Uterus (tissue), 4 donors: ENCODE data around the gene MED27. TPM values are rescaled to one million over a fixed set of nuclear protein-coding genes. Genes with fewer than 3 reads are reported as not detected.

Source experiments
- DNase-seq, 2 donors: peaks; one replicate each; pipeline ENCODE4 v3.0.0-alpha.2; 2019 to 2020
- H3K27ac ChIP-seq, 2 donors: fragments of 200-600 bp; sonication (generic); 1 replicate in 1 of 2; 2 replicates in 1 of 2; pipeline ENCODE4 v1.5.1; 2016 to 2018
- H3K27me3 ChIP-seq, 2 donors: fragments of 200-600 bp; sonication (generic); one replicate each; pipeline ENCODE4 v1.5.1; 2018 to 2019; ENCODE audit warnings: control low read depth in 1 of 2
- H3K36me3 ChIP-seq, 2 donors: fragments of 200-600 bp; sonication (generic); one replicate each; pipeline ENCODE4 v1.5.1; 2019; ENCODE audit warnings: control low read depth in 1 of 2
- H3K4me1 ChIP-seq, 2 donors: fragments of 200-600 bp; sonication (generic); one replicate each; pipeline ENCODE4 v1.5.1; 2018 to 2019; ENCODE audit warnings: control low read depth in 1 of 2
- H3K4me3 ChIP-seq, 2 donors: fragments of 200-600 bp; sonication (generic); 1 replicate in 1 of 2; 2 replicates in 1 of 2; pipeline ENCODE4 v1.5.1; 2018 to 2019; ENCODE audit warnings: mild to moderate bottlenecking in 1 of 2
- H3K9me3 ChIP-seq, 2 donors: fragments of 200-600 bp; sonication (generic); one replicate each; pipeline ENCODE4 v1.5.1; 2019; ENCODE audit warnings: control low read depth in 1 of 2
- POLR2A ChIP-seq, 2 donors: fragments of 450-650 bp; IDR thresholded peaks; one replicate each; pipeline ENCODE4 v1.6.1; 2016; ENCODE audit warnings: antibody characterized with exemption in 2 of 2, mild to moderate bottlenecking in 1 of 2, moderate library complexity in 1 of 2
- intact Hi-C: fragments of 100-400 bp; cut with DNase I; formaldehyde crosslinking; loops from one replicate; pipeline ENCODE4 v1.15.1; 2023; ENCODE audit warnings: low total_unique reads
- total RNA-seq, 4 donors: library from RNA; depleted of rRNA in 3 of 4; stranded (reverse); fragments of >200 nt in 3 of 4; gene quantifications; one replicate each; pipeline versions ENCODE4 v1.1.0 to v1.2.4, GENCODE V29; 2014 to 2023
- TF ChIP-seq, protein P1 (sequence below), 4 experiments: fragments of 200-600 bp in 2 of 4; fragments of 450-650 bp in 2 of 4; sonication (generic) in 2 of 4; IDR thresholded peaks; one replicate each; pipeline ENCODE4 v1.5.1; 2016 to 2019; ENCODE audit warnings: antibody characterized with exemption in 4 of 4, mild to moderate bottlenecking in 2 of 4, moderate library complexity in 1 of 4
- donor health status: DM: yes; HTN: yes; CAD: no.

MED27 gene
- total RNA-seq, 4 donors from 2014 or later: 4.6 to 29.3 (median 10.7) TPM

DNA sequence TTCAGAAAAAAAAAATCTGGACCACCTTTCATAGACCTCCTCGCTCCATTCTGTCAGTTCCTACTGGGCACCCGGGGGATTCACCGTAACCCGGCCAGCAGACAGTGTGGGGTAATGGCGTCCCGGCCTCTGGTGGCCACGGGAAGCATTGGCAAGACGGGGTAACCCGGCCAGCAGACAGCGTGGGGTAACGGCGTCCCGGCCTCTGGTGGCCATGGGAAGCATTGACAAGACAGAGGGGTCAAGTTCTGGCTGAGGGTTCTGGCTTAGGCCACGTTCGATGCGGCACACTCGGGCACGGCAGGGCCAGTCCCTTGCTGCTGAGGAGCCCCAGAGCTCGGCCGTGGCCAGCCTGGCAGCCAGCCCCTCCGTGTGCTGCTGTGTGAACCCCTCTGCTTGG lies 223.6 kb downstream of the MED27 start:
- no peak overlapping the region for H3K4me3 ChIP-seq
- H3K27ac ChIP-seq: no peak overlapping the region
- no peak for DNase-seq
- no peaks in the 10 kb centered on the region for H3K27me3 ChIP-seq
- H3K4me1 ChIP-seq: no peaks in the 10 kb centered on the region
- intact Hi-C loops: no loop called here
- no peak for TF ChIP-seq POLR2A (IDR thresholded peaks at IDR 0.05)
- TF ChIP-seq, protein P1, sequence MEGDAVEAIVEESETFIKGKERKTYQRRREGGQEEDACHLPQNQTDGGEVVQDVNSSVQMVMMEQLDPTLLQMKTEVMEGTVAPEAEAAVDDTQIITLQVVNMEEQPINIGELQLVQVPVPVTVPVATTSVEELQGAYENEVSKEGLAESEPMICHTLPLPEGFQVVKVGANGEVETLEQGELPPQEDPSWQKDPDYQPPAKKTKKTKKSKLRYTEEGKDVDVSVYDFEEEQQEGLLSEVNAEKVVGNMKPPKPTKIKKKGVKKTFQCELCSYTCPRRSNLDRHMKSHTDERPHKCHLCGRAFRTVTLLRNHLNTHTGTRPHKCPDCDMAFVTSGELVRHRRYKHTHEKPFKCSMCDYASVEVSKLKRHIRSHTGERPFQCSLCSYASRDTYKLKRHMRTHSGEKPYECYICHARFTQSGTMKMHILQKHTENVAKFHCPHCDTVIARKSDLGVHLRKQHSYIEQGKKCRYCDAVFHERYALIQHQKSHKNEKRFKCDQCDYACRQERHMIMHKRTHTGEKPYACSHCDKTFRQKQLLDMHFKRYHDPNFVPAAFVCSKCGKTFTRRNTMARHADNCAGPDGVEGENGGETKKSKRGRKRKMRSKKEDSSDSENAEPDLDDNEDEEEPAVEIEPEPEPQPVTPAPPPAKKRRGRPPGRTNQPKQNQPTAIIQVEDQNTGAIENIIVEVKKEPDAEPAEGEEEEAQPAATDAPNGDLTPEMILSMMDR (IDR thresholded peaks at IDR 0.05): no peak
- no peaks in the 10 kb centered on the region for H3K9me3 ChIP-seq
- no peaks in the 10 kb centered on the region for H3K36me3 ChIP-seq

DNA sequence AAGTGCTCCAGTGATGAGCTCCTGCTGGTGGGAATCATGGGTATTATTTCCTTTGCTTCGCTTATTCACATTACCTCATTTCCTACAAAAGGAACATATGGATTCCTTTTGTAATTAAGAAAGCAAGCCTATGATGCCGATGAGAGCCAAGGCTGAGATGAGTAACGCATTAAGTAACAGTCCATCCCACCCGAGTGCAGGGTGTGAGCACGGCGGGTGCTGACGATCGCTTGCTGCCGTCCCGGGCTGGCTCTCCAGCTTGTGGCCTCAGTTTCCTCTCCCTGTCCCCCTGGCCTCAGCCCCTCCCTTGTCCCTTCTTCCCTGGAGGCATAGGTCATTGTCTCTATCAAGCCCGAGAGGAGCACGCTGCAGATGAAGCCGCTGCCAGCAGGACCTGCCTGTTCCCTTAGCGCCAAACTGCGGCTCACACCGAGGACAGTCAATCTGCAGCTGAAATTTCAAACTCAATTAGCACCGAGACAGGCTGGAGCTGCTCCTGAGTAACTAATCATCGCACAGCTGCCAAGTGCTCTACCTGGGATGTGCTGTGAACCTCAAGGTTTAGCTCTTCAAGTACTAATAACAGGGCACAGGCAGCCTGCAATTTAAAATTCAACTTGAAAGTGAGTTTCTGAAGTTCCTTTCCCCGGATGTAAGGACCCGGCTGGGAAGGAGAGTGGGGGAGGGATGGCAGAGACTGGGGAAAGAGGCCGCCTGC lies 224.6 kb downstream of the MED27 start:
- H3K4me3 ChIP-seq: no peak overlapping the region
- no peak for TF ChIP-seq POLR2A (IDR thresholded peaks at IDR 0.05)
- TF ChIP-seq, protein P1 (IDR thresholded peaks at IDR 0.05): no peak

DNA sequence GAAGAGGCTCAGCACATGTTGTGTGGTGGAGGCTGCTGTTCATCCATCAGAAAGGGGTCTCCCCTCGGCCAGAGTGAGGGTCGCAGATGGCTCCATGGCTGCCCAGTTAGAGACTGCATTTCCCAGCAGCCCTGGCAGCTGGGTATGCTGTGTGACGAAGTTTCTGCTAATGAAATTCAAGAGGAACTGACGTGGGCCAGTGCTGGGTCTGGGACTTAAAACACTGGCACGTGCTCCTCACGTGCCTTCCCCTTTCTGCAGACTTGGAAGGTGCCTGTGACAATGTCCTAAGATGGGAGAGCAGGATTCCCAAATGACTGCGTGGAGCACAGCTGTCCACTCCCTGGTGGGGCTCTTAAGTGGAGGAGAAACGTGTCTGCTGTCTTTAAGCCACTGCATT lies 225.3 kb downstream of the MED27 start:
- no peak overlapping the region for H3K27ac ChIP-seq
- H3K4me3 ChIP-seq: no peak overlapping the region
- no peaks in the 10 kb centered on the region for H3K4me1 ChIP-seq
- intact Hi-C loops: no loop called here
- H3K36me3 ChIP-seq: no peaks in the 10 kb centered on the region
- H3K27me3 ChIP-seq: no peaks in the 10 kb centered on the region
- TF ChIP-seq, protein P1 (IDR thresholded peaks at IDR 0.05): no peak
- TF ChIP-seq POLR2A (IDR thresholded peaks at IDR 0.05): no peak
- no peak for DNase-seq
- no peaks in the 10 kb centered on the region for H3K9me3 ChIP-seq

More for the DNA sequence above, 224.6 kb downstream of the MED27 start:
- DNase-seq: no peak
- Histone ChIP-seq H3K9me3 (no peaks in the 10 kb centered on the region), H3K36me3 (no peaks in the 10 kb centered on the region), H3K4me1 (no peaks in the 10 kb centered on the region), H3K27me3 (no peaks in the 10 kb centered on the region), H3K27ac (no peak overlapping the region)
- intact Hi-C loops: no loop called here

DNA sequence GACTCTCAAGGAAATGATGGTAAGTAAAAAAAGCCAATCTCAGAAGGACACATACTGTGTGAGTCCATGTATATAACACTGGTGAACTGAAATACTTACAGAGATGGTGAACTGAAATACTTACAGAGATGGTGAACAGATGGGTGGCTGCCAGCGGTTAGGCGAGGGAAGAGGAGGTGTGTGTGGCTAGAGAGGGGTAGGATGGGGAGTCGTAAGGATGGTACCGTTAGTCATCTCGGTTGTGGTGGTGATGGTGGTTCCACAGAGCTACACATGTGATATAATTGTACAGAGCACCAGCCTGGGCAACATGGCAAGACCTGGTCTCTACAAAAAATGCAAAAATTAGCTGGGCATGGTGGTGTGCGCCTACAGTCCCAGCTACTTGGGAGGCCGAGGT lies 226.2 kb downstream of the MED27 start:
- DNase-seq: no peak
- H3K4me3 ChIP-seq: no peak overlapping the region
- H3K4me1 ChIP-seq: no peaks in the 10 kb centered on the region
- no peak overlapping the region for H3K27ac ChIP-seq
- TF ChIP-seq, protein P1 (IDR thresholded peaks at IDR 0.05): no peak
- no peak for TF ChIP-seq POLR2A (IDR thresholded peaks at IDR 0.05)
- no peaks in the 10 kb centered on the region for H3K36me3 ChIP-seq
- H3K9me3 ChIP-seq: no peaks in the 10 kb centered on the region
- H3K27me3 ChIP-seq: no peaks in the 10 kb centered on the region
- intact Hi-C loops: no loop called here

DNA sequence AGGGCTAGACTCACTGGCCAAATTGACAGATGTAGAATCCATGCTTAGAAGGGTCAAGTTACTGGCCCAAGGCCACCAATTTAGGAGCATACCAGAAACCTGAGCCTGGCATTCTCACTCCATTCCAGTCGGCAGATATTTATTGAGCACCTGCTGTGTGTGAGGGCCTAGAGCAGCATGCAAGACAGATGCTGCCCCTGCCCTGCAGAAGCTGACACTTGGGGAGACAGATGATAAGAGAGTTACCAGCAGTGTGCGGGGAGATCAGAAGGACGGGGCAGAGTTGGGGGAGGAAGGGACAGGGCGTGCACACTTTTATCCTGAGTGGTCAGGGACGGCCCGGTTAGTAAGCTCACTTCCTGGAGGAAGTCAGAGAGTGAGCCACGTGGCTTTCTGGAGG lies 228.3 kb downstream of the MED27 start:
- intact Hi-C loops: no loop called here
- Histone ChIP-seq H3K27ac (no peak overlapping the region), H3K9me3 (no peaks in the 10 kb centered on the region), H3K4me3 (no peak overlapping the region), H3K36me3 (no peaks in the 10 kb centered on the region), H3K4me1 (no peaks in the 10 kb centered on the region), H3K27me3 (no peaks in the 10 kb centered on the region)
- no peak for TF ChIP-seq POLR2A (IDR thresholded peaks at IDR 0.05)
- TF ChIP-seq, protein P1 (IDR thresholded peaks at IDR 0.05): no peak
- no peak for DNase-seq
